DOHH2 (cell line): ENCODE results near the gene CTU1.

ENCODE experiments used
- H3F3A ChIP-seq: fragments of 200-600 bp; sonication (generic), shearing (Covaris generic); 2 replicates; pipeline ENCODE4 v1.6.0; 2016; ENCODE audit warnings: antibody characterized with exemption, mild to moderate bottlenecking; ENCODE audit not compliant: control insufficient read depth, insufficient read depth
- H3K27ac ChIP-seq: fragments of 200-600 bp; sonication (generic); 2 replicates; pipeline ENCODE4 v1.5.1; 2014; ENCODE audit warnings: low read depth, mild to moderate bottlenecking, low read length, moderate library complexity
- H3K27me3 ChIP-seq: fragments of 200-600 bp; sonication (generic); 2 replicates; pipeline ENCODE4 v1.6.1; 2014; ENCODE audit warnings: mild to moderate bottlenecking, low read length, mixed read lengths; ENCODE audit not compliant: control insufficient read depth
- H3K36me3 ChIP-seq: fragments of 200-600 bp; sonication (generic); 2 replicates; pipeline ENCODE4 v1.6.1; 2014; ENCODE audit warnings: mild to moderate bottlenecking, low read length, moderate library complexity, mixed read lengths; ENCODE audit not compliant: control insufficient read depth
- H3K4me1 ChIP-seq: fragments of 200-600 bp; sonication (generic); 2 replicates; pipeline ENCODE4 v1.6.1; 2014; ENCODE audit warnings: mild to moderate bottlenecking, low read length, mixed read lengths; ENCODE audit not compliant: control insufficient read depth
- H3K4me2 ChIP-seq: fragments of 200-600 bp; sonication (generic); 2 replicates; pipeline ENCODE4 v1.6.0; 2014; ENCODE audit warnings: mild to moderate bottlenecking, low read length, moderate library complexity
- H3K4me3 ChIP-seq: fragments of 200-600 bp; sonication (generic); 2 replicates; pipeline ENCODE4 v1.5.1; 2014; ENCODE audit warnings: mild to moderate bottlenecking, low read length, mixed read lengths
- H3K79me2 ChIP-seq: fragments of 200-600 bp; sonication (generic); 2 replicates; pipeline ENCODE4 v1.6.1; 2014; ENCODE audit warnings: mild to moderate bottlenecking, low read length, mixed read lengths; ENCODE audit not compliant: control insufficient read depth
- H3K9me2 ChIP-seq: fragments of 200-600 bp; sonication (generic); replicated peaks from 2 replicates; pipeline ENCODE4 v1.6.1; 2014; ENCODE audit warnings: mild to moderate bottlenecking, low read length, mixed read lengths; ENCODE audit not compliant: control insufficient read depth
- H3K9me3 ChIP-seq: fragments of 200-600 bp; sonication (generic); 2 replicates; pipeline ENCODE4 v1.6.1; 2014; ENCODE audit warnings: antibody characterized with exemption, low read length, mixed read lengths; ENCODE audit not compliant: control insufficient read depth, insufficient read depth
- H4K20me1 ChIP-seq: fragments of 200-600 bp; sonication (generic); 2 replicates; pipeline ENCODE4 v1.6.0; 2014; ENCODE audit warnings: low read depth, mild to moderate bottlenecking, antibody characterized with exemption, low read length, moderate library complexity; ENCODE audit not compliant: control insufficient read depth, insufficient read depth
- EZH2phosphoT487 ChIP-seq: fragments of 200-600 bp; sonication (generic); IDR thresholded peaks from 2 replicates; pipeline ENCODE4 v1.6.1; 2017; ENCODE audit warnings: borderline replicate concordance, mild to moderate bottlenecking, antibody characterized with exemption, low read length, moderate library complexity, mixed read lengths
- TF ChIP-seq, protein P1 (sequence below): fragments of 200-600 bp; sonication (generic); IDR thresholded peaks from one replicate; pipeline ENCODE4 v1.5.1; 2014; ENCODE audit warnings: antibody characterized with exemption, mild to moderate bottlenecking, low read depth, low read length; ENCODE audit not compliant: poor library complexity, severe bottlenecking

The CTU1 gene

DNA sequence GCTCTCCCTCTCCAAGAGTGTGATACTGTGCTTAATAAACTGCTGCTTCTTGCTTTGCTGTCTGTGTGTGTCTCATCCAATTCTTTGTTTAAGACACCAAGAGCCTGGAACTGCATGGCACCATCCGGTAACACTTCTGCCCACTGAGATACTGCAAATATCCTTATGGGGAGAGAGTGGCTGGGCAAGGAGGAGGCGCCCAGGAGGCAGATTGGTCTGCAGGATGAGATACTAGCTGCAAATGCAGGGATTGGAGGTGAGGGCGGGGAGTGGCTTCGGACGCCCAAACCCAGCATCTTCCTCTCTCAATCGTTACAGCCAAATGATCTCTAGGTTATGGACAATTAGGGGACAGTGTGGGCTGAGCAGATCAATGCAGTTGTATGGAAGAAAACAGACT is 32.2 kb upstream of the CTU1 start:
- peaks cover under 1% of the 10 kb centered on the region; the same call in 1 of the 2 replicates for H3K9me3 ChIP-seq
- H3K4me3 ChIP-seq = no peak overlapping the region
- no peaks in the 10 kb centered on the region for H3K27me3 ChIP-seq
- no peaks in the 10 kb centered on the region for H3K9me2 ChIP-seq
- no peaks in the 10 kb centered on the region for H3F3A ChIP-seq
- H3K4me2 ChIP-seq = no peak overlapping the region
- no peak overlapping the region for H3K27ac ChIP-seq
- H3K79me2 ChIP-seq = no peaks in the 10 kb centered on the region
- TF ChIP-seq, protein P1, sequence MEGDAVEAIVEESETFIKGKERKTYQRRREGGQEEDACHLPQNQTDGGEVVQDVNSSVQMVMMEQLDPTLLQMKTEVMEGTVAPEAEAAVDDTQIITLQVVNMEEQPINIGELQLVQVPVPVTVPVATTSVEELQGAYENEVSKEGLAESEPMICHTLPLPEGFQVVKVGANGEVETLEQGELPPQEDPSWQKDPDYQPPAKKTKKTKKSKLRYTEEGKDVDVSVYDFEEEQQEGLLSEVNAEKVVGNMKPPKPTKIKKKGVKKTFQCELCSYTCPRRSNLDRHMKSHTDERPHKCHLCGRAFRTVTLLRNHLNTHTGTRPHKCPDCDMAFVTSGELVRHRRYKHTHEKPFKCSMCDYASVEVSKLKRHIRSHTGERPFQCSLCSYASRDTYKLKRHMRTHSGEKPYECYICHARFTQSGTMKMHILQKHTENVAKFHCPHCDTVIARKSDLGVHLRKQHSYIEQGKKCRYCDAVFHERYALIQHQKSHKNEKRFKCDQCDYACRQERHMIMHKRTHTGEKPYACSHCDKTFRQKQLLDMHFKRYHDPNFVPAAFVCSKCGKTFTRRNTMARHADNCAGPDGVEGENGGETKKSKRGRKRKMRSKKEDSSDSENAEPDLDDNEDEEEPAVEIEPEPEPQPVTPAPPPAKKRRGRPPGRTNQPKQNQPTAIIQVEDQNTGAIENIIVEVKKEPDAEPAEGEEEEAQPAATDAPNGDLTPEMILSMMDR = no peak
- TF ChIP-seq EZH2phosphoT487 = no peak
- no peaks in the 10 kb centered on the region for H4K20me1 ChIP-seq
- peaks cover 47% of the 10 kb centered on the region for H3K4me1 ChIP-seq
- H3K36me3 ChIP-seq = no peaks in the 10 kb centered on the region

DNA sequence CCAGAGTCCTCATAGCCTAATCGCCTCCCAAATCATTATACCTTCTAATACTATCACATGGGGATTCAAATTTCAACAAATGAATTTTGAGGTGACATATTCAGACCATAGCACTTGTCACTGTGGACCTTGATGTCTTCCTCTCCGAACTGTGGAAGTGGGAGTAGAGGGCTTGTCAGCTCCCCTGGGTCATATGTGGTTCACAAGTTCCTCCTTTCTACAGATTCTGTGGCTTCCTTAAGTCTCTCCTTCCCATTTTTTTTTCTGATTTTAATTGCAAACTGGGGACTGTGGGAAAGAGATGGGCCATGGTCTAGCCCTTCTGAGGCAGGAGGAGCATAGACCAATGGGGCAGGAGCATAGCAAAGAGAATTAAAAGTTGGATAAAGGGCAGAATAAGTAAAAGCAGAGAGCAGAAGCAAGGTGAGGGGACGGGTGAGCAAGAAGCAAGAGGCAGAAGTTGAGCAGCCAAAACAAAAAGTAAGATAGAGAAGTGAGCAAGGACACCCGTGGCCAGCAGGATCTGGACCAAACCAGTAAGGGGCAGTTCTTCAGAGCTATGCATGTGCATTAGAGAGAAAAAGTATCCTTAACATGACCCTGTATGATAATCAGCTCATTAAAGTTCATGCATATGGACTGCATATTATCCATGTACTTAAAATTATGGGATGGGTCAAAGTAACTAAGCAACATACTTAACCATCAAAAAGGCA is 31.2 kb upstream of the CTU1 start:
- Histone ChIP-seq H4K20me1 (no peaks in the 10 kb centered on the region), H3K27ac (no peak overlapping the region), H3K9me2 (no peaks in the 10 kb centered on the region), H3K4me1 (peaks cover 47% of the 10 kb centered on the region), H3K4me3 (no peak overlapping the region), H3K79me2 (no peaks in the 10 kb centered on the region), H3K27me3 (no peaks in the 10 kb centered on the region), H3K36me3 (no peaks in the 10 kb centered on the region), H3K4me2 (peak overlapping the region; percentile 40), H3K9me3 (peaks cover 8% of the 10 kb centered on the region; the same call in 1 of the 2 replicates), H3F3A (no peaks in the 10 kb centered on the region)
- TF ChIP-seq, protein P1 = no peak
- no peak for TF ChIP-seq EZH2phosphoT487

DNA sequence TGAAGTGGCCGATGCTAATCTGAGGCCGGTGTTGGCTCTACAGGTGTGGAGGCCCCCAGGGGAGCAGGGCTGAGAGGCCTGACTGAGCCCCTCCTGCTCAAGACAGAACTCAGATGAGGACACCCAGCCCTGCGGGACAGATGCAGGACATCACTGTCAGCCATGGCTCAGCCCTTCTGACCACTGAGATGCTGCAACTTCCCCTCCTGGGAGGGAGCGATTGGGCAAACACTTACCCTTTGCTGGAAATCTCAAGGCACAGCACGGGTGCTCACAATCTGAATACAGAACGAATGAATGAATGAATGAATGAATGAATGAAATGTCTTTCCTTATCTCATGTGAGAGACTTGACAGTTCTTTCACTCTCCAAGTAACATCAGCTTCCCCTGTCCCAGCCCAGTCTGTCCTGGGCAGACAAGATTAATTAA is 30.4 kb upstream of the CTU1 start:
- TF ChIP-seq, protein P1 = no peak
- no peak for TF ChIP-seq EZH2phosphoT487
- Histone ChIP-seq H3K4me1 (peaks cover 47% of the 10 kb centered on the region), H3K4me3 (no peak overlapping the region), H3K27ac (no peak overlapping the region), H3F3A (no peaks in the 10 kb centered on the region), H3K27me3 (no peaks in the 10 kb centered on the region), H3K9me2 (no peaks in the 10 kb centered on the region), H3K4me2 (peak overlapping the region; percentile 40; the same call in 1 of the 2 replicates), H3K9me3 (peaks cover 8% of the 10 kb centered on the region; the same call in 1 of the 2 replicates), H3K36me3 (no peaks in the 10 kb centered on the region), H4K20me1 (no peaks in the 10 kb centered on the region), H3K79me2 (no peaks in the 10 kb centered on the region)
